ENCODE measurements around the gene CYGB. TPM values are rescaled to one million over a fixed set of nuclear protein-coding genes. Genes with fewer than 3 reads are reported as not detected.
"Not testable (repeated sequence)": the region's sequence is repeated elsewhere in the genome, so short reads cannot be mapped to it uniquely, and the experiment has no call there.

CYGB gene
- total RNA-seq, 2 experiments from 2014 or later, result not detected

- CTCF ChIA-PET, result interaction anchor here (0.6 kb wide), 1 partner anchor 982 kb away, joined by 3 read pairs; no protein-coding TSS in a partner anchor
- POLR2A ChIA-PET, result no interaction called here
Observed at GRCh38 chr17:76532072-76532651, 5.3 kb downstream of the CYGB start.

GRCh38 chr17:76531486-76532038 lies 5.9 kb downstream of the CYGB start:
- ChIA-PET CTCF (interaction anchor here (0.6 kb wide), 1 partner anchor 981 kb away, joined by 3 read pairs; no protein-coding TSS in a partner anchor), POLR2A (no interaction called here)

- ChIA-PET POLR2A (no interaction called here), CTCF (interaction anchor here (1.1 kb wide), 1 partner anchor 26 kb away, joined by 3 read pairs; no protein-coding TSS in a partner anchor)
Observed at GRCh38 chr17:76530811-76531485, 6.6 kb downstream of the CYGB start.

- POLR2A ChIA-PET, result no interaction called here
- CTCF ChIA-PET, result interaction anchor here (1.1 kb wide), 1 partner anchor 27 kb away, joined by 3 read pairs; no protein-coding TSS in a partner anchor
Observed at GRCh38 chr17:76530095-76530723, 7.3 kb downstream of the CYGB start.

GRCh38 chr17:76529224-76530094 lies 8.1 kb downstream of the CYGB start:
- POLR2A ChIA-PET, result no interaction called here
- CTCF ChIA-PET, result interaction anchor here (1.1 to 2.0 kb wide), 4 partner anchors 17 to 58 kb away, joined by 3 to 10 read pairs (median 5); no protein-coding TSS in a partner anchor

- ChIA-PET POLR2A (interaction anchor here (0.7 to 1.4 kb wide), 2 partner anchors 9 to 181 kb away, joined by 3 read pairs; partner anchors contain the start of gene CYGB), CTCF (interaction anchor here (0.7 to 2.0 kb wide), 7 partner anchors 17 to 194 kb away, joined by 3 to 10 read pairs (median 3); no protein-coding TSS in a partner anchor)
Observed at GRCh38 chr17:76528528-76529223, 8.8 kb downstream of the CYGB start.

GRCh38 chr17:76528156-76528527 lies 9.4 kb downstream of the CYGB start:
- POLR2A ChIA-PET, result interaction anchor here (0.7 to 1.4 kb wide), 2 partner anchors 9 to 181 kb away, joined by 3 read pairs; partner anchors contain the start of gene CYGB
- CTCF ChIA-PET, result interaction anchor here (0.7 to 2.0 kb wide), 7 partner anchors 18 to 194 kb away, joined by 3 to 10 read pairs (median 4); no protein-coding TSS in a partner anchor

GRCh38 chr17:76527430-76528111 lies 9.9 kb downstream of the CYGB start:
- CTCF ChIA-PET, result interaction anchor here (0.7 to 2.0 kb wide), 7 partner anchors 19 to 193 kb away, joined by 3 to 10 read pairs (median 4); no protein-coding TSS in a partner anchor
- POLR2A ChIA-PET, result interaction anchor here (0.7 to 1.4 kb wide), 2 partner anchors 10 to 182 kb away, joined by 3 read pairs; partner anchors contain the start of gene CYGB

GRCh38 chr17:76527016-76527415 lies 10.5 kb downstream of the CYGB start:
- POLR2A ChIA-PET, result interaction anchor here (1.4 kb wide), 1 partner anchor 10 kb away, joined by 3 read pairs; the partner anchor contains the start of gene CYGB

GRCh38 chr17:76525513-76525833 lies 12.0 kb downstream of the CYGB start:
- POLR2A ChIA-PET, result not testable (repeated sequence)
- CTCF ChIA-PET, result interaction anchor here (1.0 to 5.0 kb wide), 2 partner anchors 26 to 98 kb away, joined by 3 to 57 read pairs; no protein-coding TSS in a partner anchor

More at GRCh38 chr17:76527016-76527415, 10.5 kb downstream of the CYGB start:
- CTCF ChIA-PET, result interaction anchor here (2.0 kb wide), 1 partner anchor 31 kb away, joined by 10 read pairs; no protein-coding TSS in a partner anchor

GRCh38 chr17:76524598-76525512 lies 12.7 kb downstream of the CYGB start:
- POLR2A ChIA-PET, result no interaction called here

GRCh38 chr17:76523084-76524037 lies 14.1 kb downstream of the CYGB start:
- ChIA-PET CTCF (interaction anchor here (0.6 to 5.0 kb wide), 29 partner anchors 10 to 295 kb away, joined by 3 to 57 read pairs (median 5); partner anchors contain the start of genes PRCD and ST6GALNAC2), POLR2A (no interaction called here)

More at GRCh38 chr17:76524598-76525512, 12.7 kb downstream of the CYGB start:
- CTCF ChIA-PET, result interaction anchor here (0.7 to 5.0 kb wide), 7 partner anchors 27 to 444 kb away, joined by 3 to 57 read pairs (median 3); no protein-coding TSS in a partner anchor

GRCh38 chr17:76521683-76522082 lies 15.8 kb downstream of the CYGB start:
- CTCF ChIA-PET, result interaction anchor here (1.0 to 5.0 kb wide), 4 partner anchors 14 to 102 kb away, joined by 3 to 57 read pairs (median 8); partner anchors contain the start of gene PRCD
- POLR2A ChIA-PET, result interaction anchor here (0.6 kb wide), 1 partner anchor 201 kb away, joined by 11 read pairs; no protein-coding TSS in a partner anchor

- ChIA-PET CTCF (interaction anchor here (1.0 to 5.0 kb wide), 2 partner anchors 30 to 102 kb away, joined by 3 to 57 read pairs; no protein-coding TSS in a partner anchor), POLR2A (interaction anchor here (0.6 kb wide), 1 partner anchor 201 kb away, joined by 11 read pairs; no protein-coding TSS in a partner anchor)
Observed at GRCh38 chr17:76521262-76521661, 16.2 kb downstream of the CYGB start.
